K562 (cell line): ENCODE results near the gene MLXIPL. TPM values are rescaled to one million over a fixed set of nuclear protein-coding genes. Genes with fewer than 3 reads are reported as not detected.

Experiments
- ARID1B ChIP-seq: fragments of 450-650 bp; IDR thresholded peaks from 2 replicates; pipeline ENCODE4 v1.6.1; 2016; ENCODE audit warnings: antibody characterized with exemption, mild to moderate bottlenecking, inconsistent platforms
- CREB1 ChIP-seq, 2 experiments: sonication (generic) in 1 of 2; formaldehyde crosslinking in 1 of 2; IDR thresholded peaks; 2 replicates each; pipeline versions ENCODE4 v1.6.1 to v1.8.0; 2012 to 2022; ENCODE audit warnings: inconsistent platforms in 1 of 2, mild to moderate bottlenecking in 1 of 2, missing genetic modification reagents in 1 of 2, moderate library complexity in 1 of 2
- HDGF ChIP-seq: fragments of 450-650 bp; IDR thresholded peaks from 2 replicates; pipeline ENCODE4 v1.6.1; 2016
- HMGXB4 ChIP-seq: sonication (generic); formaldehyde crosslinking; IDR thresholded peaks from 2 replicates; pipeline ENCODE4 v1.8.1; 2023; ENCODE audit warnings: mild to moderate bottlenecking, missing genetic modification reagents
- JUND ChIP-seq, 2 experiments: IDR thresholded peaks; 2 replicates in 1 of 2; 3 replicates in 1 of 2; pipeline ENCODE4 v1.6.1; 2011; ENCODE audit warnings: borderline replicate concordance in 2 of 2, low read depth in 2 of 2, low read length in 2 of 2, improper control_type of control experiment in 1 of 2, missing biosample characterization in 1 of 2, missing genetic modification characterization in 1 of 2, missing genetic modification reagents in 1 of 2
- KAT7 ChIP-seq: sonication (generic); formaldehyde crosslinking; IDR thresholded peaks from 2 replicates; pipeline ENCODE4 v1.8.0; 2022; ENCODE audit warnings: missing genetic modification reagents, mild to moderate bottlenecking, borderline replicate concordance
- MBD2 ChIP-seq: sonication (generic); IDR thresholded peaks from 2 replicates; pipeline ENCODE4 v1.6.1; 2016; ENCODE audit warnings: low read depth, borderline replicate concordance
- MIER1 ChIP-seq: fragments of 450-650 bp; IDR thresholded peaks from 2 replicates; pipeline ENCODE4 v1.6.1; 2016; ENCODE audit warnings: antibody characterized with exemption, mild to moderate bottlenecking, low read depth
- POLR2G ChIP-seq: fragments of 200-400 bp; formaldehyde crosslinking; IDR thresholded peaks from 2 replicates; pipeline ENCODE4 v1.6.1; 2017; ENCODE audit warnings: low read depth, mild to moderate bottlenecking, antibody characterized with exemption, low read length, moderate library complexity
- PTBP1 ChIP-seq: fragments of 200-400 bp; formaldehyde crosslinking; IDR thresholded peaks from 2 replicates; pipeline ENCODE4 v1.6.1; 2017; ENCODE audit warnings: low read depth, low read length
- RAD21 ChIP-seq, 2 experiments: fragments of 250-450 bp in 1 of 2; fragments of 450-650 bp in 1 of 2; sonication (Bioruptor Pico) in 1 of 2; formaldehyde crosslinking in 1 of 2; IDR thresholded peaks in 1 of 2; conservative IDR thresholded peaks in 1 of 2; 2 replicates each; pipeline versions ENCODE4 v1.4.0 to v1.8.0; 2020 to 2022; ENCODE audit warnings: mild to moderate bottlenecking in 2 of 2, moderate library complexity in 1 of 2
- RFX1 ChIP-seq: fragments of 450-650 bp; IDR thresholded peaks from 2 replicates; pipeline ENCODE4 v1.6.1; 2016; ENCODE audit warnings: mild to moderate bottlenecking, moderate library complexity
- ZBTB5 ChIP-seq: fragments of 450-650 bp; IDR thresholded peaks from 2 replicates; pipeline ENCODE4 v1.6.1; 2017; ENCODE audit warnings: antibody characterized with exemption
- ZC3H8 ChIP-seq: fragments of 450-650 bp; IDR thresholded peaks from 2 replicates; pipeline ENCODE4 v1.6.1; 2017
- ZFP30 ChIP-seq: fragments of 250-450 bp; sonication (Bioruptor Pico); IDR thresholded peaks from 2 replicates; pipeline ENCODE4 v1.8.0; 2022; ENCODE audit warnings: moderate library complexity, mild to moderate bottlenecking, inconsistent platforms, borderline replicate concordance
- ZKSCAN3 ChIP-seq: fragments of 250-450 bp; sonication (Bioruptor Pico); IDR thresholded peaks from 2 replicates; pipeline ENCODE4 v1.4.0; 2020
- ZNF197 ChIP-seq: fragments of 200-800 bp; sonication (Bioruptor generic); IDR thresholded peaks from 2 replicates; pipeline ENCODE4 v1.6.1; 2016; ENCODE audit warnings: low read depth, missing genetic modification characterization, missing compliant biosample characterization
- ZNF512 ChIP-seq: IDR thresholded peaks from 2 replicates; pipeline ENCODE4 v1.6.1; 2016; ENCODE audit warnings: missing genetic modification characterization, missing compliant biosample characterization
- ZNF584 ChIP-seq: fragments of 200-800 bp; sonication (Bioruptor generic); IDR thresholded peaks from 2 replicates; pipeline ENCODE4 v1.6.1; 2016; ENCODE audit warnings: low read depth, mild to moderate bottlenecking, missing genetic modification characterization, missing compliant biosample characterization
- polyA plus RNA-seq, 8 experiments: library from polyadenylated mRNA; depleted of rRNA in 4 of 8; stranded (reverse) in 5 of 8; unstranded in 3 of 8; fragments of >200 nt; fragmentation: Nextera tagmentation in 2 of 8; fragmentation: Illumina TruSeq in 1 of 8; extraction: Ambion mirVana in 2 of 8; extraction: Trizol in 1 of 8; gene quantifications; 2 replicates each; pipeline versions ENCODE4 v1.2.1 to v1.2.3, GENCODE V29; 2011 to 2014; ENCODE audit warnings: inconsistent platforms in 1 of 8, missing spikeins in 1 of 8
- total RNA-seq, 7 experiments: library from RNA; depleted of rRNA in 6 of 7; stranded (reverse); fragments of >200 nt in 6 of 7; fragmentation: Illumina TruSeq in 2 of 7; extraction: Trizol in 2 of 7; gene quantifications; 2 replicates each; pipeline versions ENCODE4 v1.2.1 to v1.2.3, GENCODE V29; 2011 to 2021; ENCODE audit warnings: low replicate concordance in 1 of 7

Gene MLXIPL
- total and polyA plus RNA-seq, 9 of the 15 experiments (the other 6 are each of a cell fraction or from before 2014, with no cell fraction given) = 0.11 to 18.4 (median 1.4) TPM

GRCh38 chr7:73667344-73668102 is 43.2 kb upstream of the MLXIPL start, which contains the start of gene VPS37D (continued):
- peak; percentile 95 for TF ChIP-seq PTBP1
- 0 out of 2 replicates have a peak, but pooled peaks have one; percentile 30 for TF ChIP-seq JUND (IDR thresholded peaks at IDR 0.05; ENCODE audit: borderline replicate concordance, low read depth, low read length)
- no peak for TF ChIP-seq JUND (tag; IDR thresholded peaks at IDR 0.05; ENCODE audit: borderline replicate concordance, low read depth, low read length)
- TF ChIP-seq KAT7 (CRISPR knock-in tag) = peak; percentile 81; the same call in 1 of the 2 replicates
- TF ChIP-seq RFX1 = peak; percentile 54; the same call in 1 of the 2 replicates
- TF ChIP-seq MIER1 = peak; percentile 66; the same call in 1 of the 2 replicates
- no peak for TF ChIP-seq ZNF512 (tag)
- TF ChIP-seq MBD2 = no peak
- no peak for TF ChIP-seq ZKSCAN3 (CRISPR knock-in tag)
- TF ChIP-seq ZC3H8 = peak; percentile 32; the same call in 1 of the 2 replicates
- TF ChIP-seq POLR2G = peak; percentile 58; the same call in 1 of the 2 replicates
- 0 out of 2 replicates have a peak, but pooled peaks have one; percentile 30 for TF ChIP-seq ZNF197 (CRISPR knock-in tag)
- TF ChIP-seq HMGXB4 (CRISPR knock-in tag) = peak; percentile 59; the same call in 1 of the 2 replicates
- TF ChIP-seq ZBTB5 = no peak
- peak; percentile 99 for TF ChIP-seq HDGF
- peak; percentile 55 for TF ChIP-seq ARID1B
- peak; percentile 86 to 88 for TF ChIP-seq RAD21 (CRISPR knock-in tag; conservative IDR thresholded peaks at IDR 0.05 in 1 of 2, IDR thresholded peaks at IDR 0.05 in 1 of 2)
- no peak for TF ChIP-seq ZNF584 (CRISPR knock-in tag)
- 0 out of 2 replicates have a peak, but pooled peaks have one; percentile 34 for TF ChIP-seq CREB1 (IDR thresholded peaks at IDR 0.05)
- TF ChIP-seq CREB1 (CRISPR knock-in tag; IDR thresholded peaks at IDR 0.05) = peak; percentile 32; the same call in 1 of the 2 replicates
- no peak for TF ChIP-seq ZFP30 (CRISPR knock-in tag)
